Brain pericyte (primary cell): ENCODE measurements around the gene EML3.
"Not testable (repeated sequence)": the region's sequence is repeated elsewhere in the genome, so short reads cannot be mapped to it uniquely, and the experiment has no call there.

Experiments used
- DNase-seq: peaks from one replicate; pipeline ENCODE4 v3.0.0-alpha.2; 2012; ENCODE audit warnings: low read depth, low spot score

EML3 gene, protein sequence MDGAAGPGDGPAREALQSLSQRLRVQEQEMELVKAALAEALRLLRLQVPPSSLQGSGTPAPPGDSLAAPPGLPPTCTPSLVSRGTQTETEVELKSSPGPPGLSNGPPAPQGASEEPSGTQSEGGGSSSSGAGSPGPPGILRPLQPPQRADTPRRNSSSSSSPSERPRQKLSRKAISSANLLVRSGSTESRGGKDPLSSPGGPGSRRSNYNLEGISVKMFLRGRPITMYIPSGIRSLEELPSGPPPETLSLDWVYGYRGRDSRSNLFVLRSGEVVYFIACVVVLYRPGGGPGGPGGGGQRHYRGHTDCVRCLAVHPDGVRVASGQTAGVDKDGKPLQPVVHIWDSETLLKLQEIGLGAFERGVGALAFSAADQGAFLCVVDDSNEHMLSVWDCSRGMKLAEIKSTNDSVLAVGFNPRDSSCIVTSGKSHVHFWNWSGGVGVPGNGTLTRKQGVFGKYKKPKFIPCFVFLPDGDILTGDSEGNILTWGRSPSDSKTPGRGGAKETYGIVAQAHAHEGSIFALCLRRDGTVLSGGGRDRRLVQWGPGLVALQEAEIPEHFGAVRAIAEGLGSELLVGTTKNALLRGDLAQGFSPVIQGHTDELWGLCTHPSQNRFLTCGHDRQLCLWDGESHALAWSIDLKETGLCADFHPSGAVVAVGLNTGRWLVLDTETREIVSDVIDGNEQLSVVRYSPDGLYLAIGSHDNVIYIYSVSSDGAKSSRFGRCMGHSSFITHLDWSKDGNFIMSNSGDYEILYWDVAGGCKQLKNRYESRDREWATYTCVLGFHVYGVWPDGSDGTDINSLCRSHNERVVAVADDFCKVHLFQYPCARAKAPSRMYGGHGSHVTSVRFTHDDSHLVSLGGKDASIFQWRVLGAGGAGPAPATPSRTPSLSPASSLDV

DNA sequence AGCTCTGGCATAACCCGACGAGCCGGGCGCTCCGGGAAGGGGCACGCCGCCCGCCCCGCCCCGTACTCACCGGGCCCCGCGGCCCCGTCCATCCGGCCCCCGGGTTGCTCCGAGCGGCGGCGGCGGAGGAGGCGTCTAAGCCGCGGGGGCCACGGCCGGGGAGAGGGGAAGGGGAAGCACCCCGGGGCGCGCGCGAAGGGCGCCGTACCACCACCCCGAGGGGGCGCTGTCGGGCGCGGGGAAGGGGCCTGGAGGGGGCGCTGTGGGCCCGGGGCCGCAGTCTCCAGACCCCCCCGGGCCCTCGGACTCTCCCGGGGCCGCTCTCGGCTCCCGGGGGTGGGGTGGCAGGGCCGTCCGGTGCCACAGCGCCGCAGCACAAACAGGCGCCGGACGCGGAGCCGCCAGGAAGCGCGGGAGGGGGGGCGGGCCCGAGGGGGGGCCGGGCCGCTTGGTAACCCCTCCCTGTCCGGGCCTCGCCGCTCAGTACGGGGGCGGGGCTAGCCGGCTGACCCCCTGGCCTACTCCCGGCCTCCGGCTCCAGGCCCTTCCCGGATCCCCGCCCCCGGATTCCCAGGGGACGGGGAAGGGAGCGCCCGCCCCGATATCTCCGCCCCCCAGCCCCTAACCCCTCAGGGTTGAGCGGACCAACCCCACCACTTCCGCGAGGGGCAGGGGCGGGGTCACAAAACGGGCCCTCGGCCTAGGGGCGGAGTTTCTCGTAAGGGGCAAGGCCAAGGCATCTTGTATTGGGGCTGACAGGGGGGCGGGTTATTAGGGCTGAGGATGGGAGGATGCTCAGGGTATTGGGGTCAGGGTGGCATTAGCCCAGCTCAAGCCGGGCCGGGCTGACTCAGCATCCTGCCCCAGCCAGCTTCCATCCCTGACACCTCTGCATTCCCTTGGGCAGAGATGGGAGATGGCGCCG is at the start of gene EML3, which contains the start of gene ROM1:
EML3 (minus strand) TSS at position 410 of the 925 bp plus-strand sequence; CDS start at position 92, 318 bp downstream.
ROM1 (plus strand) TSS at position 892 of the 925 bp plus-strand sequence; CDS start at position 917, 25 bp downstream.
- no peak for DNase-seq

DNA sequence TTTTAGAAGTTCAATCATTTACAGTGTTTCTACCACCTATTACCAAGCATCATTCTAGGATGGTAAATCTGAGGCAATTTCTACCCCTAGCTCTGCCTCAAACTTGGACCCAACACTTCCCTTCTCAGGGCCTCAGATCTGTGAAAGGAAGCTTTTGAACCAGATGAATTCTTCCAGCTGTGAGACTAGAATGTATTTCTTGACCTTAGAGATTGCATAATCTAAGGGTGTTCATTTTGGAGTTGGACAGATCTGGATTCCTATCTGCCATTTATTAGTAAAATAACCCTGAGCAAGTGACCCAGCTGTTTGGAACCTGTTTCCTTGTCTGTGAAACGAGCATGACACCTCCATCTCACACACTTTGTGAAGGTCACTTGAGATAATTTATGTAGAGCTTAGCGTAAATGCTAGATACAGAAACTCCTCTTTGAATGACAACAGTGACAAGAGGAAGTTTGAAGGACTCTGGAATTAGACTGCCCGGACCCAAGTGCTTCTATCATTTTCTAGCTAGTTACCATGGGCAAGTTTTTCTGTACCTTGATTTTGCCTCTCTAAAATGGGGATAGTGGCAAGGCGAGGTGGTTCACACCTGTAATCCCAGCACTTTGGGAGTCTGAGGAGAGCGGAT is 44.3 kb upstream of the EML3 start:
- no peak for DNase-seq

DNA sequence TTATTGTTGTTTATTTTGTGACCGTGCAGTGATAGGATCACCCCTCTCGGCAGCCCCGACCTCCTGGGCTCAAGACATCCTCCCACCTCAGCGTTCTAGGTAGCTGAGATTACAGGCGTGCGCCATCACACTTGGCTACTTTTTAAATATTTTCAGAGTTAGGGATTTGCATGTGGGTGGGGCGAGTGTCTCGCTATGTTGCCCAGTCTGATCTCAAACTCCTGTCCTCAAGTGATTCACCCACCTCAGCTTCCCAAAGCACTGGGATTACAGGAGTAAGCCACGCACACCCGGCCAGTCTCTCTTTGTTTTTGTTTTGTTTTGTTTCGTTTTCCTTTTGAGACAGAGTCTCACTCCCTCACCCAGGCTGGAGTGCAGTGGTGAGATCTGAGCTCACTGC is 41.7 kb upstream of the EML3 start:
- DNase-seq, result no peak

DNA sequence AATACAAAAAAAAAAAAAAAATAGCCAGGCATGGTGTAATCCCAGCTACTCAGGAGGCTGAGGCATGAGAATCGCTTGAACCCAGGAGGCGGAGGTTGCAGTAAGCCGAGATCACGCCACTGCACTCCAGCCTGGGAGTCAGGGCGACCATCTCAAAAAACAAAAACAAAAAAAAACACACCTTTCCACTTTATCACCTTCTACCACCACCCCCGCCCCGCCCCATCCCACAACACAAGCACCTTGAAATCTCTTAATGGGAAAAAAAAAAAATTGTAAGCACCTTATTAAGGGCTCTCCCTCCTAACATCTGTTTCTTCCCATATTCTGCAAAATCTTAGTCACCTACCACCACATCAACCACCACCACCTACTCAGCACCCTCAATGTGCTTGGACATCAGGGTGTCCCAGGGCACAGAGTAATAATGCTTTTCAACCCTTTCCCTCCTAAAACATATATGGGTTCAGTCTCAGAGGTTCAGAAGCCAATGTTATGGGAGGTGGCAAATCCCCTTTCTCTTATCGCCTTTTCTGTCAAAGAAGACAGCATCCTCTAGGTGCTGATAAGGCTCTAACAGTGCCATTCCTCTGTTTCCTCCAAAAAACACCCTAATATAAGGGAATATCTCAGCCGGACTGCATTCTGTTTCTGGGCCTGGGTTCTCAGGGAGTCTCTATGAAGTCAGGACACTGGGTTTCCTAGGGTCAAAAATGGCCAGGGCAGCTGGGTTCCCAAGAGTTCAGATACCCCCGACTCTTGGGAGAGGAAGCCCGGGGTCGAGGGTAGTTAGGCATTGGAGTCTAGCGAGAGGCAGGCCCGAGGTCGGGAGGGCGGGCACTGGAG is 39.8 kb upstream of the EML3 start:
- DNase-seq, result no peak

DNA sequence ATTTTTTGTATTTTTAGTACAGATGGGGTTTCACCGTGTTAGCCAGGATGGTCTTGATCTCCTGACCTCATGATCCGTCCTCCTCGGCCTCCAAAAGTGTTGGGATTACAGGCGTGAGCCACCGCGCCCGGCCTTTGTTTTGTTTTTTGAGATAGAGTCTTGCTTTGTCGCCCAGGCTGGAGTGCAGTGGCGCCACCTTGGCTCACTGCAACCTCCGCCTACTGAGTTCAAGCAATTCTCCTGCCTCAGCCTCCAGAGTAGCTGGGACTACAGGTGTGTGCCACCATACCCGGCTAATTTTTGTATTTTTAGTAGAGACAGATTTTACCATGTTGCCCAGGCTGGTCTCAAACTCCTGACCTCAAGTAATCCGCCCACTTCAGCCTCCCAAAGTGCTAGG is 37.7 kb upstream of the EML3 start:
- DNase-seq, result not testable (repeated sequence)

DNA sequence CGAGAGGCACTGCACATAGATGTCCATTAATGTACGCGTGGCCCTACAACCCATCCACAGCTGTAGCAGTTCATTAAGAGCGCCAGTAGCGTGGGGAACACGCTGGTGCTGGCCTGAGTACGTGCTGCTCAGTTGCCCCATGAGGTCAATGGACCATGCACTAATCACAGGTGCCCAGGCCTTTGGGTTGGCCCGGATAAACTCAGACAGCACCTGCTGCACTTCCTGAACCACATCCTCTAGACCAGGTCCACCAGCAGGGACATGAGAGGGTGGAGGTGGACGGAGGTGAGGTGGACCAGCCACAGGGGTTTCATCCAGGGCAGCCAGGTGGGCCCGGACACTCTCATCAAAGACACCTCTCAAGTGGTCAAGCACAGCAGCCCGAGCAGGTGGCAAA is 36.9 kb upstream of the EML3 start:
- no peak for DNase-seq

DNA sequence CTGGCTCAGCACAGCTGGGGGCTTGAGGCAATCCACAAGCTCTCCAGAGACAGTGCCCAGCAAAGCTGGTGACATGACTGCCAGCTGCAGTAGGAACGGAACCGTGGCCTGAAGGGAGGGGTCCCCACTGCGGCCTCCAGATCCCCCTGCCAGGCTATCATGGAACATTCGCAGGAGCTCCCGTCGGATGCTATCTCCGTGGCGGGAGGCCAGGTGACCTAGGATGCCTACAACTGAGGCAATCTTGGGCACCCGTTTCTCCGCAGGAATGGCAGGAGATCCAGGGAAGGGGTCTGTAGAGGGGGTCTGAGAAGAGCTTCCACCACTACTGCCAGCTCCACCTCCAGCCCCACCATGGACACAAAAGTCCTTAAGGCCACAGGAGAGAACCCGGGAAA is 36.4 kb upstream of the EML3 start:
- no peak for DNase-seq

DNA sequence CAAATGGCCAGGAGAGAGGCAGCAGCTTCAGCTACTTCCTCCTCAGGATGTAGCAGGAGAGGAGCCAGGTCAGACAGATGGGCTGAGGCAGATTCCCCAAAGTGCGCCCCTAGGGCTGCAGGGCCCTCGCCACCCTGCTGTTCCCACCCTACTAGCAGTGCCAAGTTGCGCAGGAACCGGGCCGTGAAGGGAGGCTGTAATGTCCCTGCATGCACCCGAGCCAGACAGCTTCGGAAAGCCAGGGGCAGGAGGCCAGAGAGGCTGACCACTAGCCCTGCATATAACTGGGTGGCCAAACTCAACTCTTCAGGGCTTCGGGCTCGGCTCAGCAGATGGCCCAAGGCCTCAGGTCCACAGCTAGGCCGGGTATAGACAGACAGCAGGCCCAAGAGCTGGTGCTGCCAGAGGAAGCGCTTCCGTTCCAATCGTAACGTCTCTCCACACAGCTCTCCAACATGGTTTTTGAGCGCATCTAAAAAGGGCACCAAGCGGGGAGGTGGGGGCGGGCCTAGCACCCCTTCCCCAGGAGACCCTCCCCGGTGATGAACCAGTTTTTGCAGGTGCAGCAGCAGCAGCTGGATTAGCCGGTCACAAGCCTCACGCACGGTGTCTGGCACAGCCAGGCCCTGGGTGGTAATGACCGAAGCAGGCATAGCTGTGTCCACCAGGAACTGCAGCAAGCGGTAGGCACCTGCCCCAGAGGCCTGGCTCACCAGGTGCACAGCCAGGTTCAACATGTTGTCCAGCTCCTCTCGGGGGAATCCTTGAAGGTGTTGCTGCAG is 35.8 kb upstream of the EML3 start:
- no peak for DNase-seq

DNA sequence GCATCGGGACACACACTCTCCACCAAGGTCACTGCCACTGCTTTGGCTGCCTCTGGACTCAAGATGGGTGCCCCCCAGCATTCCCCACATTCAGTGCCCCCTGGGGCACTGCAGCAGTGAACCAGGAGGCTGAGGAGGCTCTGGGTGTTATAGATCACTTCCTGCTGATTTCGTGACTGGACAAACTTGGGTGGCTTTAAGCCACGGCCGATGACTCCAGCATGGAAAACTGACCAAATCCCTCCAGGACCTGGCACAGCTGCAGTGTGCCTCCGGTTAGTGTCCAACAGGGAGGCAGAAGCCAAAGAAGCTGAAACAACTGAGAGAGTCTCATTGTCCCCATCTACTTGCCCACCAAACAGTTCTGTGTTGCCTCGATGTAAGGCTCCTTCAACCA is 35.0 kb upstream of the EML3 start:
- no peak for DNase-seq

DNA sequence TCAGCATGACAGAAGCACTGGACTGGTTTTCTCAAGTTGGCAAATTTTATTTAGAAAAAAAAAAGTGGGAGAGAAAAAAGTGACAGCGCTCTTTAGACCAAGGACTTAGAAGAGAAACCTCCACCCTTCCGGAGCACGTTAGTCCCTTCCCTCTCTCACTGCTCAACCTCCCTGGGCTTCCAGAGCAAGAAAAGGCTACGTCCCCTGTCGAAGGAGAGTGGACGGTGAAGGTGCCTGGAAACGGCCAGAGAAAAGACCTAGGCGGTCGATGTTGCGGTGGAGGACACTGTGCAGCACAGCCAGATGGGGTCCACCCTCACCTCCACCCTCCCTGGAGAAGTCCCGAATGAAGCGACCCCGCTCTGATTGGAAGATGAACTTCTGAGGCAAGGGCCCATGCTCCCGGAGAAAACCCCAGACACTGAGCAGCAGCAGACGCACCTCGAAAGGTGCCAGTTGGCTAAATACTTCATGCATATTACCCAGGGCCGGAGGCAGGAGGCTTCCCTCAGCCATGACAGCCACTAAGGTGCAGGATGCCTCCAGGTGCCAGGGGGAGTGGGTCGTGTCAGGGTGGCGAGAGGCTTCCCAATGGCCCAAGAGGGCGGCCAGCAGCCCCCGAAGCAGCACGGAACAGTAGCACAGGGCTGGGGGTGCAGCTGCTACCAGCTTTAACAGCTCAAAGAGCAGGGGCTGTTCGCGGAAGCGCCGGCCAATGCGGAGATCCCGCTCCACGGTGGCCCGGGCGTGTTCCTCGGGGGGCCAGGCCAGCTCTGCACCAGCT is 34.4 kb upstream of the EML3 start:
- no peak for DNase-seq

DNA sequence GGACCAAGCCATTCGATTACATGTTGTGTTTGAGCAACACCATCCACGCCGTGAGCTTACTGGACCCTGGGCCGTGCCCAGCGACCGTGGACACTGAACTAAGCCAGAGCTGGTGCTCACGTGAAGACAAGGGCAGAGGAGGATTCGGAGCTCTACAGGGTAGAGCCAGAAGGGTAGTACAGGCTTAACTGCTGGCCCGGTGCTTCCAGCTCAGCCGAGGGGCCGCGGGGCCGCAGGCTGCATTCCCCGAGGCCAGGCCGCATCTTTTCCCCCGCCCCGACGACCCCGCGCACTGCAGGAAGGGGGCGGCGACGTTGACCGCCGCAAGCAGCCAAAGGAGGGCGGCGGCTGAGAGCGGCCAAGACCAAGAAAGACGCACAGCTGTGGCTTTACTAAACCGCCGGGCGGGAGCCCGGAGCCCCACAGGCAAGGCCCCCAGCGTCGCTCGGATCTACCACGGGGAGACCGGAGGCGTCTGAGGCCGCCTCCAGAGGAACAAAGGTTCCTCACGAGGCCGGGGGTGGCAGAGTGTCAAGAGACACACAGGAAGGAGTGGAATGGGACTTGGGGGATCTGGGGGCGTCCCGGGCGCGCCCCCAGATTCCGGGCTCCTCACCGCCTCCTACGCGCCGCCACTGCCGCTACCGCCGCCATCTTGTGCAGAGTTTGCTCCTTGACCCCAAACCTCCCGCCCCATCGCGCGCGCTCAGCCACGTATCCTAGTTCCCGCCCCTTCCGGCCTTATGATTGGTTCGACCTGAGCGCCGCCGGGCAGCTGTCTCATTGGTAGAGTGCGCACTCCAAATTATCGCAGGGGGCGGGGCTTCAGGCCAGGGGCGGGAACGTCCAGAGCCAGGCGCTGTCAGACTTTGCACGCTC is 33.6 kb upstream of the EML3 start, which contains the start of gene GANAB:
GANAB (minus strand) TSS at position 668 of the 879 bp plus-strand sequence; CDS start at position 654, 14 bp downstream.
- peak; percentile 92 for DNase-seq

DNA sequence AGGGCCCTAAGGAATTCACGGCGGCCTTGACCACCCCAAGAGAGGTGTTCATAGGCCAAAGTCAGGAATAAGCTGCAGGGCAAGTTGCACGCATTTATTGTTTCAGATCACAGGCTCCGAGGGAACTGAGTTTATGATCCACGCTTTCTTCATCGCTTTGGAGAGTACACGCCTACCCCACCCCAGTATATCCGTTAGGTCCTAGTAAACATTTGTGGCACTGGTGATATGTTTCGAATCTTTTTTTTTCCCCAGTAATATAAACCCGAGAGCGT is 33.0 kb upstream of the EML3 start:
- DNase-seq, result no peak

DNA sequence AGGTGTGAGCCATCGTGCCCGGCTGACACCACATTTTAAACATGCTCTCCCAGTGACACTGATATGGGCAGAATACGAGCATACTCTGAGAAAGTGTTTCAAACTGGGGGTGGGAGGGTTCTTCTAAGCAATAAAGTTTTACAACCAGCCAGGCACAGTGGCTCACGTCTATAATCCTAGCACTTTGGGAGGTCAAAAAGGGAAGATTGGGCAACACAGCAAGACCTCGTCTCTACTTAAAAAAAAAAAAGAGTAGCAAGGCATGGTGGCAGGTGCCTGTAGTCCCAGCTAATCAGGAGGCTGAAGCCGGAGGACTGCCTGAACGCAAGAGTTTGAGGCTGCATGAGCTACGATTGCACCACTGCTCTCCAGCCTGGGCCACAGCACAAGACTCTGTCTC is 31.6 kb upstream of the EML3 start:
- no peak for DNase-seq

DNA sequence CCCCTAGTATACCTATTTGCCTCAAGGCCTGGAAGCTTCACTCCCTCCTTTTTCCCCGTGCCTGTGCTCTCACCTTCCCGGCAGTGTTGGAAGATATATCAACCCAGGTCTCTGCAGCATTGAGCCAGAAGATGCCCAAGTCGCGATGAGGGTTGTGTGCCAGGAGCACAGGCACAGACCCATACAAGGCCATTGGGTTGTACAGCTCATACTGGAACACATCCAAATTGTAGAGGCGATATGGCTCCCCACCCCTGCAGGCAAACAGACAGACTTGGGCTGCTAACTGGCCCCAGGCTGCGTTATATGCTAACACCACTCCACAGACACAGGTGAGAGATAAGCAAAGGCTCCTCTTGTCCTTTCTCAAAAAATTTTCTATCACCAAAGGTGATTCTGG is 19.9 kb upstream of the EML3 start:
- DNase-seq, result no peak

DNA sequence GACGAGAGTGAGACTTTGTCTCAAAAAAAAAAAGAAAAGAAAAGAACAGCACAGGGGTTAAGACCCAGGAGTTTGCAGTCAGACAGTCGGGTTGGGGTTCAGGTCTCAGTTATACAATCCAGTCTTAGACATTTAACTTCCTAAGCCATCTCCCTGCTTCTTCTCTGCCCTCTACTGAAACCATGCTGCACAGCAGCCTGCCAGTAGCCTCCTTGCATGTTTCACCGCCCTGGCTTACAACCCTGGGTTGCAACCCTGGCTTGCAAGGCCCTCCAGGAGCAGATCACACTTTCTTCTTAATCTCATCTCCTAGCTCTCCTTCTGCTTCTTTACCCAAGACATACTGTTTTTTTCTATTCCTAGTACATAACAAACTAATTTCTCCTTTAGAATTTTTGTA is 15.1 kb upstream of the EML3 start:
- no peak for DNase-seq

DNA sequence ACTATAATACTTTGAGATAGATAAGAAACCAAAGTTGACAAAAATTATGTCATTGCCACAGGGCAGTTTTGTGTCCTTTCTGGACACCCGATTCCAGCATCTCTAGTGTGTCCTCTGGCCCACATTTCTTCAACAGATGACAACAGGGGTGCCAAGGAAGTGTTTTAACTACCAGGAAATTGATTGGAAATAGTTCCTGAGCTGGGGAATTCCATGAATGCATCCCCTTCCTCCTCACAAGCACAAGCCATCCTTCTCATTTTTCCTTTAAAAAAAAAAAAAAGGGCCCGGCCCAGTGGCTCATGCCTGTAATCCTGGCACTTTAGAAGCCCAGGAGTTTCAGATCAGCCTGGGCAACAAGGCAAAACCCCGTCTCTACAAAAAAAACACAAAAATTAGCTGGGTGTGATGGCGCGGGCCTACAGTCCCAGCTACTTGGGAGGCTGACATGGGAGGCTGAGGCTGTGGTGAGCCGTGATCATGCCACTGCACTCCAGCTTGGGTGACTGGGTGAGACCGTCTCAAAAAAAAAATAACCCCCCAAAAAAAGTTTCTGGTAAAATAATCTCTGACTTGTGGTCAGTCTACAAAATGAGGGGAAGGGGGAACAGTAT is 10.0 kb upstream of the EML3 start:
- no peak for DNase-seq
